ENCODE results near the gene STAC3. TPM values are rescaled to one million over a fixed set of nuclear protein-coding genes. Genes with fewer than 3 reads are reported as not detected.
A peak's percentile ranks its signal among the peaks of the same experiment; 100 is the strongest.

The STAC3 gene
- total RNA-seq, 1 donor from 2014 or later: 6.0 TPM

DNA sequence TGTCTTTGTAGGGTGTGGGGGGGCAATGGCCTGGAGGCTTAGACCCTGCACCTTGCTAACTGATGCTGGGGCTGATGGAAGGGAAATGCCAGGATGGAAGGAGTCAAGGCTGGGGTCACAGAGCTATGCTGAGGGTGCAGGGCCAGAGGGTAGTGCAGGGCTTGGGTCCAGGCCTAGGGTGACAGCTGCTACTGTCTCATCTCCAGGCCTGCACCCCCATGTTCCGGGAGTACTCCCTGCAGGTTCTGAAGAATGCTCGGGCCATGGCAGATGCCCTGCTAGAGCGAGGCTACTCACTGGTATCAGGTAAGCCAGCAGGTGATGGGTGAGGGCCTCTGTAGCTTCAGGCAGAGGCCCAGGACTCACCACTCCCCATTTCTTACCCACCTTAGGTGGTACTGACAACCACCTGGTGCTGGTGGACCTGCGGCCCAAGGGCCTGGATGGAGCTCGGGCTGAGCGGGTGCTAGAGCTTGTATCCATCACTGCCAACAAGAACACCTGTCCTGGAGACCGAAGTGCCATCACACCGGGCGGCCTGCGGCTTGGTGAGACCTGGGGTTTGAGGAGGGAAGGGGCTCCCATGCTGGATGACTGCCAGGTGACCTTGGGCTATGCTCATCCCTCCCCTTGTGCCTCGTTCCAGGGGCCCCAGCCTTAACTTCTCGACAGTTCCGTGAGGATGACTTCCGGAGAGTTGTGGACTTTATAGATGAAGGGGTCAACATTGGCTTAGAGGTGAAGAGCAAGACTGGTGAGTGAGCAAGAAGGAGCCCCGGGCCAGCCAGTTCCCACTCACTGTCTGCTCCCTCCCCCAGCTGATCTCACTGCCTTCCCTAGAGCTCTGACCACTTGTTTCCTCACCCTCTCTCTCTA lies 17.4 kb downstream of the STAC3 start:
- Histone ChIP-seq H3K9me3 (no peaks in the 10 kb centered on the region), H3K27me3 (peaks cover 28% of the 10 kb centered on the region), H3K27ac (no peak overlapping the region), H3K36me3 (peaks cover 35% of the 10 kb centered on the region), H3K4me3 (no peak overlapping the region), H3K4me1 (peaks cover 32% of the 10 kb centered on the region)
- intact Hi-C loops (cut with DNase I): no loop called here
- DNase-seq (no peak), ATAC-seq (no peak)
- TF ChIP-seq, protein P1, sequence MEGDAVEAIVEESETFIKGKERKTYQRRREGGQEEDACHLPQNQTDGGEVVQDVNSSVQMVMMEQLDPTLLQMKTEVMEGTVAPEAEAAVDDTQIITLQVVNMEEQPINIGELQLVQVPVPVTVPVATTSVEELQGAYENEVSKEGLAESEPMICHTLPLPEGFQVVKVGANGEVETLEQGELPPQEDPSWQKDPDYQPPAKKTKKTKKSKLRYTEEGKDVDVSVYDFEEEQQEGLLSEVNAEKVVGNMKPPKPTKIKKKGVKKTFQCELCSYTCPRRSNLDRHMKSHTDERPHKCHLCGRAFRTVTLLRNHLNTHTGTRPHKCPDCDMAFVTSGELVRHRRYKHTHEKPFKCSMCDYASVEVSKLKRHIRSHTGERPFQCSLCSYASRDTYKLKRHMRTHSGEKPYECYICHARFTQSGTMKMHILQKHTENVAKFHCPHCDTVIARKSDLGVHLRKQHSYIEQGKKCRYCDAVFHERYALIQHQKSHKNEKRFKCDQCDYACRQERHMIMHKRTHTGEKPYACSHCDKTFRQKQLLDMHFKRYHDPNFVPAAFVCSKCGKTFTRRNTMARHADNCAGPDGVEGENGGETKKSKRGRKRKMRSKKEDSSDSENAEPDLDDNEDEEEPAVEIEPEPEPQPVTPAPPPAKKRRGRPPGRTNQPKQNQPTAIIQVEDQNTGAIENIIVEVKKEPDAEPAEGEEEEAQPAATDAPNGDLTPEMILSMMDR (IDR thresholded peaks at IDR 0.05): no peak

DNA sequence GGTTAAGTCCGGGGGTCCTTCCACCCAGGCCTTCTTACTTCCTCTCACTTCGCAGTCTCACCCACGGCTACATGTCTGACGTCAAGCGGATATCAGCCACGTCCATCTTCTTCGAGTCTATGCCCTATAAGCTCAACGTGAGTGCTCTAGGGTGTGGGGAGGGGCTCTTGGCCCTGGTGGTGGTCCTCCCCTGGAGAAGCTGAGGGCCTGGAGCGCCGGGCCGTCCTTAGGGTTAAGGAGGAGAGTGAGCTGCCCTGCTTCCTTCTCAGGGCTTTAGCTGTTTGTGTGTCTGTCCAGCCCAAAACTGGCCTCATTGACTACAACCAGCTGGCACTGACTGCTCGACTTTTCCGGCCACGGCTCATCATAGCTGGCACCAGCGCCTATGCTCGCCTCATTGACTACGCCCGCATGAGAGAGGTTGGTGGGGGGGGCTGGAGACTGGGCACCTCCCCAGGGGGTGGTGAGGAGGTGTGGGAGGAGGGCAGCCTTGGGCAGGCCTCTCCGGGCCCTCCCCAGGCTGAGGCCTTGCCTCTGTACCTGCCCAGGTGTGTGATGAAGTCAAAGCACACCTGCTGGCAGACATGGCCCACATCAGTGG lies 18.7 kb downstream of the STAC3 start:
- TF ChIP-seq, protein P1 (IDR thresholded peaks at IDR 0.05): no peak
- ATAC-seq (no peak), DNase-seq (no peak)
- H3K36me3 ChIP-seq: peaks cover 35% of the 10 kb centered on the region
- peaks cover 15% of the 10 kb centered on the region for H3K27me3 ChIP-seq
- H3K27ac ChIP-seq: no peak overlapping the region
- peaks cover 22% of the 10 kb centered on the region for H3K4me1 ChIP-seq
- no peak overlapping the region for H3K4me3 ChIP-seq
- no peaks in the 10 kb centered on the region for H3K9me3 ChIP-seq
- intact Hi-C loops (cut with DNase I): no loop called here

DNA sequence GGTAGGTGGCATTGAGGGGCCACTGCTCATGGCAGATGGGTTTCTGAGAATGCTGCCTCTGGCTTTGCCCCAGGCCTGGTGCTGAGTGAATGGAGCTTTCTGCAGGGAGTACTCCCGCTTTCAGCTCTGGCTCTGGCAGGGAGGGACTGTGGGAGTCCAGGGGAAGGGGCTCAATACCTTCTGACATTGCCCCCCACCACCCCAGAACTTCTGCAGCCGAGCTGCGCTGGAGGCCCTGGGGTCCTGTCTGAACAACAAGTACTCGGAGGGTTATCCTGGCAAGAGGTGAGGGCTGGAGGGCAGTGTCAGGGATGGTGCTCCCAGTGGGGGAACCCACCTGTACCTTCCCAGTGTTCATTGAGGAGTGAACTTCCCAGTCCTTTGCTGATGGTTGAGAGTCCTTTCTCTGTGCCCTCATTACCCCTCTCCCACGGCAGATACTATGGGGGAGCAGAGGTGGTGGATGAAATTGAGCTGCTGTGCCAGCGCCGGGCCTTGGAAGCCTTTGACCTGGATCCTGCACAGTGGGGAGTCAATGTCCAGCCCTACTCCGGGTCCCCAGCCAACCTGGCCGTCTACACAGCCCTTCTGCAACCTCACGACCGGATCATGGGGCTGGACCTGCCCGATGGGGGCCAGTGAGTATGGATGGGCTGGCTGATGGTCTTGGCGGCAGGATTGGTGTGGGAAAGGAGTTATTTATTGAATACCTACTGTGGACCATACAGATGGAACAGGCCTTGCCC lies 19.5 kb downstream of the STAC3 start:
- no peak overlapping the region for H3K4me3 ChIP-seq
- no peak for DNase-seq

DNA sequence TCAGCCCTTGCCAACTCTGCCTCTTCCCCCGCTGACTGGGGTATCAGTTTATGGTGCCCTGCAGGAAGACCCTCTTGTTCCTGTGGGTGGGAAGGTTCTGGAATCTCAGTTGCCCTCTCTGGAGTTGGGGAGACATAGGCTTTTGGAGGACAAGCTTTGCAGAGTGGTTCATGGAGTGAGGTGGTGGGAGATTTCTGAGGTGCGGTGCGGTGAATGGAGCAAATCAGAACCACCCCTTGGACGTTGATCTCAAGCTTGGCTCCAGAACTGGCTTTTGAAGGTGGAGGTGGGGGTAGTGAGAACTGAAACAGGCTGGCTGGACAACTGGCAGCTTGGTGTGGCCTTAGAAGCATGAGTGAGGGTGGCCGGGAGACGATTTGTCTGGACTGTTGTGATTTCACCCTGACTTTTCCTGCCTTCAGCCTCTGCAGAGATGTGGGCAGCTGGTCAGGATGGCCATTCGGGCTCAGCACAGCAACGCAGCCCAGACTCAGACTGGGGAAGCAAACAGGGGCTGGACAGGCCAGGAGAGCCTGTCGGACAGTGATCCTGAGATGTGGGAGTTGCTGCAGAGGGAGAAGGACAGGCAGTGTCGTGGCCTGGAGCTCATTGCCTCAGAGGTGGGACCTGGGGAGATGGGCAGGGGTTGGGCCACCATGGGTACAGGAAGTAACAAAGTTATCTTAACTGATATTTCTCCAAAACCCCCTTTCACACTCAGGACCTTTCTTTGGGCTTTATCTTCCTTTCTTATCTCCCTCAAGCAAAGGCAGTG lies 20.4 kb downstream of the STAC3 start:
- ATAC-seq (no peak), DNase-seq (no peak)
- Histone ChIP-seq H3K9me3 (no peaks in the 10 kb centered on the region), H3K27me3 (peaks cover 16% of the 10 kb centered on the region), H3K27ac (peak overlapping the region; percentile 82), H3K36me3 (peaks cover 35% of the 10 kb centered on the region), H3K4me3 (peak overlapping the region; percentile 81), H3K4me1 (peaks cover 28% of the 10 kb centered on the region)
- TF ChIP-seq, protein P1 (IDR thresholded peaks at IDR 0.05): no peak
- intact Hi-C loops (cut with DNase I): no loop called here

More for the DNA sequence above, 19.5 kb downstream of the STAC3 start:
- ATAC-seq: no peak
- TF ChIP-seq, protein P1 (IDR thresholded peaks at IDR 0.05): no peak
- Histone ChIP-seq H3K27ac (no peak overlapping the region), H3K36me3 (peaks cover 35% of the 10 kb centered on the region), H3K27me3 (peaks cover 14% of the 10 kb centered on the region), H3K4me1 (peaks cover 28% of the 10 kb centered on the region), H3K9me3 (no peaks in the 10 kb centered on the region)
- intact Hi-C loops (cut with DNase I): no loop called here
